Testis (tissue), 2 donors: ENCODE measurements around the gene C19orf67.

Experiments
- POLR2A ChIP-seq: fragments of 450-650 bp; IDR thresholded peaks from one replicate; pipeline ENCODE4 v1.6.1; 2017; ENCODE audit warnings: antibody characterized with exemption, mild to moderate bottlenecking, moderate library complexity
- TF ChIP-seq, protein P1 (sequence below), 3 experiments: fragments of 450-650 bp in 2 of 3; fragments of 200-600 bp in 1 of 3; sonication (generic) in 1 of 3; IDR thresholded peaks; one replicate each; pipeline ENCODE4 v1.5.1; 2016 to 2019; ENCODE audit warnings: antibody characterized with exemption in 3 of 3, mild to moderate bottlenecking in 2 of 3, moderate library complexity in 1 of 3

DNA sequence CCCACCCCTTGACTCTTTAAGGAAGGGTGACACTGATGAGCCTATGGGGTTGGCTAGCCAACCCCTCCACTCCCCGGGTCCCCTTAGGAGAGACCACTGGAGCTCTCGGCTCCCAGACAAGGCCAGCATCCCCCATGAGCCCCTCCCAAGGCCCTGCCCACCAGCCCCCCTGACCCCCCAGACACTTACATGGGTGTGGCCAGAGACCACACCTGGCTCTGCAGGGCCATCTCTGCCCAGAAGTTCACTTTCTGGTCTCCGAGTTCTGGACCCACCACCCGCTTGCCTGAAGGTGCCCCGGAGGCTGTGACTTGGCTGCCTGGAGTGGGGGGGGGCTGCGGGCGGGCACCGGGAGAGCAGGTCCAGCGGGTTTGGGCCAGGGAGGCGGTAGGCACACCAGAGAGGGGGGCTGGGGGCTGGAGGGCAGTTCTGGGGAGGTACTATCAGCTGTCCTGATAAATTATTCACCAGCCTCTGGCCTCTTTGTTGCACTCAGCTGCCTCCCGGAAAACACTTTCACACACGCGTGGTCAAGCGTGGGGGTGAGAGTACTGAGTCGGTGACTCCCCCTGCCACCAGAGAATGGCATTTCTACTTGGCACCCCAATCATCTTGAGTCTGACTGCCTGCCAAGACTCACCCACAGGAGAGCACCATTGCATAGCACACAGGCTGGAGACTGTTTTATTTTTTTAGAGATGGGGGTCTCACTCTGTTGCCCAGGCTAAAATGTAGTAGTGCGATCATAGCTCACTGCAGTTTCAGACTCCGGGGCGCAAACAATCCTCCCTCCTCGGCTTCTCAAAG is 23.6 kb downstream of the C19orf67 start, which contains the start of gene PALM3:
- TF ChIP-seq, protein P1, sequence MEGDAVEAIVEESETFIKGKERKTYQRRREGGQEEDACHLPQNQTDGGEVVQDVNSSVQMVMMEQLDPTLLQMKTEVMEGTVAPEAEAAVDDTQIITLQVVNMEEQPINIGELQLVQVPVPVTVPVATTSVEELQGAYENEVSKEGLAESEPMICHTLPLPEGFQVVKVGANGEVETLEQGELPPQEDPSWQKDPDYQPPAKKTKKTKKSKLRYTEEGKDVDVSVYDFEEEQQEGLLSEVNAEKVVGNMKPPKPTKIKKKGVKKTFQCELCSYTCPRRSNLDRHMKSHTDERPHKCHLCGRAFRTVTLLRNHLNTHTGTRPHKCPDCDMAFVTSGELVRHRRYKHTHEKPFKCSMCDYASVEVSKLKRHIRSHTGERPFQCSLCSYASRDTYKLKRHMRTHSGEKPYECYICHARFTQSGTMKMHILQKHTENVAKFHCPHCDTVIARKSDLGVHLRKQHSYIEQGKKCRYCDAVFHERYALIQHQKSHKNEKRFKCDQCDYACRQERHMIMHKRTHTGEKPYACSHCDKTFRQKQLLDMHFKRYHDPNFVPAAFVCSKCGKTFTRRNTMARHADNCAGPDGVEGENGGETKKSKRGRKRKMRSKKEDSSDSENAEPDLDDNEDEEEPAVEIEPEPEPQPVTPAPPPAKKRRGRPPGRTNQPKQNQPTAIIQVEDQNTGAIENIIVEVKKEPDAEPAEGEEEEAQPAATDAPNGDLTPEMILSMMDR (IDR thresholded peaks at IDR 0.05), result no peak
- no peak for TF ChIP-seq POLR2A
